Left lung (tissue), 10 donors: ENCODE data around the gene EIF1AD. TPM values are rescaled to one million over a fixed set of nuclear protein-coding genes. Genes with fewer than 3 reads are reported as not detected.

ENCODE experiments used
- ATAC-seq: fragments of 200-7000 bp; cut with Tn5 transposase; one replicate; pipeline ENCODE4 v1.9.1; 2020; ENCODE audit warnings: moderate library complexity
- DNase-seq, 4 donors: peaks; one replicate each; pipeline ENCODE4 v3.0.0-alpha.2; 2013 to 2020
- H3K27ac ChIP-seq, 2 donors: fragments of 200-600 bp; sonication (generic) in 1 of 2; one replicate each; pipeline versions ENCODE4 v1.5.0 to v1.8.0; 2020 to 2021
- H3K27me3 ChIP-seq, 2 donors: fragments of 200-600 bp; sonication (generic) in 1 of 2; one replicate each; pipeline versions ENCODE4 v1.5.0 to v1.8.0; 2020 to 2021
- H3K36me3 ChIP-seq, 2 donors: fragments of 200-600 bp; sonication (generic) in 1 of 2; one replicate each; pipeline versions ENCODE4 v1.5.0 to v1.8.0; 2020 to 2021
- H3K4me1 ChIP-seq, 2 donors: fragments of 200-600 bp; one replicate each; pipeline ENCODE4 v1.8.0; 2021
- H3K4me3 ChIP-seq, 2 donors: fragments of 200-600 bp; sonication (generic) in 1 of 2; one replicate each; pipeline versions ENCODE4 v1.5.0 to v1.8.0; 2020 to 2021; ENCODE audit warnings: mild to moderate bottlenecking in 1 of 2
- H3K9me3 ChIP-seq, 2 donors: fragments of 200-600 bp; sonication (generic) in 1 of 2; one replicate each; pipeline versions ENCODE4 v1.5.0 to v1.8.0; 2020 to 2021
- intact Hi-C, 2 donors: fragments of 100-400 bp; cut with DNase I; formaldehyde crosslinking; loops; one replicate each; pipeline versions ENCODE4 v1.11.2 to v1.14.2; 2022
- polyA plus RNA-seq, 6 donors: library from polyadenylated mRNA; unstranded; fragments of 120-200 nt; gene quantifications; one replicate each; pipeline ENCODE4 v1.2.1, GENCODE V29; 2013; ENCODE audit not compliant: insufficient read length in 6 of 6
- total RNA-seq, 2 donors: library from RNA; stranded (reverse); fragmentation: NEBNext Ultra II Directional; extraction: Animal tissue kit (Norgen Biotek cat#: 25700); gene quantifications; one replicate each; pipeline ENCODE4 v1.2.1, GENCODE V29; 2021
- TF ChIP-seq, protein P1 (sequence below), 2 donors: fragments of 200-600 bp; sonication (generic) in 1 of 2; IDR thresholded peaks; one replicate each; pipeline versions ENCODE4 v1.5.0 to v1.8.0; 2021; ENCODE audit warnings: antibody characterized with exemption in 2 of 2
- donor health status: DM: no; HTN: yes; CAD: no.
- donor health status: DM: no; HTN: no; CAD: no.

EIF1AD gene
- total and polyA plus RNA-seq, 8 donors, result 23.6 to 30.5 (median 28.8) TPM

DNA sequence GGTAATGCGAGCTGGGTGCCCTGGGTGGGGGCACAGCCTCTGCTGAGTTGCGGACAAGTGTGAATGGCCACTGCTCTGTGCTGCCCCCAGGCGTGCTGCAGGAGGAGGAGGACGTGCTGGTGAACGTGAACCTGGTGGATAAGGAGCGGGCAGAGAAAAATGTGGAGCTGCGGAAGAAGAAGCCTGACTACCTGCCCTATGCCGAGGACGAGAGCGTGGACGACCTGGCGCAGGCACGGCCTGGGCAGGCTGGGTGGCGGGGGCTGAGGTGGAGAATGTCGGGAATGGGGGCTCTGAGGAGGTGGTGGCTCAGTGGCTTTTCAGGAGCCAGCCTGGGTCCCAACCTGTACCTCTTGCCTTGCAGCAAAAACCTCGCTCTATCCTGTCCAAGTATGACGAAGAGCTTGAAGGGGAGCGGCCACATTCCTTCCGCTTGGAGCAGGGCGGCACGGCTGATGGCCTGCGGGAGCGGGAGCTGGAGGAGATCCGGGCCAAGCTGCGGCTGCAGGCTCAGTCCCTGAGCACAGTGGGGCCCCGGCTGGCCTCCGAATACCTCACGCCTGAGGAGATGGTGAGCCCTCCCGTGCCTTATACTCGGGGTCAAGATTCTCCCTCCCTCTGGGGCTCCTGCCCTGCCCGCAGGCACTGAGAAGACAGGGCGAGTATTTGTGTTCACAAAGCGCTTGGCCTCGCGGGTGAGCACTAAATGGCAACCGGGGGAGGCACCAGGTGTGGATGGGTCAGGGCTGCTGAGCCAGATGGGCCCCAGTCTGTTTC is 35.8 kb downstream of the EIF1AD start:
- no peaks in the 10 kb centered on the region for H3K27me3 ChIP-seq
- H3K4me3 ChIP-seq, result no peak overlapping the region
- no peak overlapping the region for H3K27ac ChIP-seq
- no peak for DNase-seq
- intact Hi-C loops, result no loop called here
- TF ChIP-seq, protein P1, sequence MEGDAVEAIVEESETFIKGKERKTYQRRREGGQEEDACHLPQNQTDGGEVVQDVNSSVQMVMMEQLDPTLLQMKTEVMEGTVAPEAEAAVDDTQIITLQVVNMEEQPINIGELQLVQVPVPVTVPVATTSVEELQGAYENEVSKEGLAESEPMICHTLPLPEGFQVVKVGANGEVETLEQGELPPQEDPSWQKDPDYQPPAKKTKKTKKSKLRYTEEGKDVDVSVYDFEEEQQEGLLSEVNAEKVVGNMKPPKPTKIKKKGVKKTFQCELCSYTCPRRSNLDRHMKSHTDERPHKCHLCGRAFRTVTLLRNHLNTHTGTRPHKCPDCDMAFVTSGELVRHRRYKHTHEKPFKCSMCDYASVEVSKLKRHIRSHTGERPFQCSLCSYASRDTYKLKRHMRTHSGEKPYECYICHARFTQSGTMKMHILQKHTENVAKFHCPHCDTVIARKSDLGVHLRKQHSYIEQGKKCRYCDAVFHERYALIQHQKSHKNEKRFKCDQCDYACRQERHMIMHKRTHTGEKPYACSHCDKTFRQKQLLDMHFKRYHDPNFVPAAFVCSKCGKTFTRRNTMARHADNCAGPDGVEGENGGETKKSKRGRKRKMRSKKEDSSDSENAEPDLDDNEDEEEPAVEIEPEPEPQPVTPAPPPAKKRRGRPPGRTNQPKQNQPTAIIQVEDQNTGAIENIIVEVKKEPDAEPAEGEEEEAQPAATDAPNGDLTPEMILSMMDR (IDR thresholded peaks at IDR 0.05), result no peak
- H3K4me1 ChIP-seq, result peaks cover 19 to 49% of the 10 kb centered on the region in 2 donors
- peaks cover 0 to 73% of the 10 kb centered on the region in 2 donors for H3K36me3 ChIP-seq
- no peaks in the 10 kb centered on the region for H3K9me3 ChIP-seq
- ATAC-seq, result no peak

- H3K27ac ChIP-seq, result no peak overlapping the region
- H3K9me3 ChIP-seq, result no peaks in the 10 kb centered on the region
- H3K27me3 ChIP-seq, result no peaks in the 10 kb centered on the region
- peaks cover 0 to 66% of the 10 kb centered on the region in 2 donors for H3K36me3 ChIP-seq
- TF ChIP-seq, protein P1 (IDR thresholded peaks at IDR 0.05), result no peak
- peaks cover 19 to 47% of the 10 kb centered on the region in 2 donors for H3K4me1 ChIP-seq
- no peak for DNase-seq
- ATAC-seq, result no peak
- intact Hi-C loops, result no loop called here
- no peak overlapping the region for H3K4me3 ChIP-seq
Observed at GRCh38 chr11:65964906-65965305, 37.1 kb downstream of the EIF1AD start.

DNA sequence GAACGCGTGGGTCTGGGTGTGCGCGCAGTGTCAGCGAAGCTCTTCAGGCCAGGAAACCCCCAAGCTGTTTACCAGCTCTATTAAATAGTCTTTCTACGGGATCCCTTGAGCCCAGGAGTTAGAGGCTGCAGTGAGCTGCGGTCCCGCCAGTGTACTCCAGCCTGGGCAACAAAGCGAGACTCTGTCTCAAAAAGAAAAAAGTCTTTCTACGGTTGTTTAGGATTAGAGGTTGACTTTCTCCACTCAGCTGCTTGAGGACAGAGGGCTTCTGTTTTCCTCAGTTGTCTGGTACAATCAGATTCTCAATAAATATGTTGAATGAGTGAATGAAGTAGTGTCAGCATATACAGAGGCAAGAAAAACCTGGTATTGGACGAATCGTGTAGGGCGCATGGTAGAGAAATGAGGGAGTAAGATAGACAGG is 39.8 kb downstream of the EIF1AD start:
- H3K36me3 ChIP-seq, result peaks cover 0 to 38% of the 10 kb centered on the region in 2 donors
- peak overlapping the region; percentile 81 to 95 for H3K27ac ChIP-seq
- H3K27me3 ChIP-seq, result no peaks in the 10 kb centered on the region
- TF ChIP-seq, protein P1 (IDR thresholded peaks at IDR 0.05), result no peak
- DNase-seq (no peak), ATAC-seq (no peak)
- intact Hi-C loops, result no loop called here
- H3K4me3 ChIP-seq, result peak overlapping the region; percentile 84 to 95
- H3K4me1 ChIP-seq, result peaks cover 15 to 28% of the 10 kb centered on the region in 2 donors
- H3K9me3 ChIP-seq, result no peaks in the 10 kb centered on the region

DNA sequence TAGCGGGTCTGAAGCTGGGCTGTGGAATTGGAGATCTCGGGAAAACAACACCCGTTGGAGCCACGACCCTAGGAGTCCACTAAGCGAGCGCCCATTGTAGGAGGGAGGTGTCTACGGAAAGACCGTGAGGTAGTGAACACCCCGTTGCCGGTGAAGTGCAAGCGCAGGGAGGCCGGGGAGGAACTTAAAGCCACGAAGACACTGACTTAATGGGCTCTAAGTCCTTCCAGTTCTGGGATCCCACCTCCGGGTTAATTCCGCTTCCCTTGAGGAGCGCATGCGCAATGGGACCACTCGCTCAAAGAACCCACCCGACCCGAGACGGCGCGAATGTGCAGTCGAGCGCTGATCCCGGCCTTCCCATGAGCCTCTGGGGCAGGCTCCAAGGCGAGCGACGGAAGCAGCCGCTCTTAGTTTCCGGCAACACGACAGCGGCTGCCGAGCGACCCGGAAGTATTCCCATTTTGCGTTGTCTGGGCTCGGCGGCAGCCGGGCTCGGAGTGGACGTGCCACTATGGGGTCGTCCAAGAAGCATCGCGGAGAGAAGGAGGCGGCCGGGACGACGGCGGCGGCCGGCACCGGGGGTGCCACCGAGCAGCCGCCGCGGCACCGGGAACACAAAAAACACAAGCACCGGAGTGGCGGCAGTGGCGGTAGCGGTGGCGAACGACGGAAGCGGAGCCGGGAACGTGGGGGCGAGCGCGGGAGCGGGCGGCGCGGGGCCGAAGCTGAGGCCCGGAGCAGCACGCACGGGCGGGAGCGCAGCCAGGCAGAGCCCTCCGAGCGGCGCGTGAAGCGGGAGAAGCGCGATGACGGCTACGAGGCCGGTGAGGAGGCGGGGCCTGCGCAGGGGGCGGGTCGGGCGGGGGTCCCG is 40.5 kb downstream of the EIF1AD start, which contains the start of gene SART1:
SART1 (plus strand) TSS at position 468 of the 874 bp plus-strand sequence; CDS start at position 515, 47 bp downstream.
- Histone ChIP-seq H3K9me3 (no peaks in the 10 kb centered on the region), H3K36me3 (peaks cover 0 to 32% of the 10 kb centered on the region in 2 donors), H3K27ac (peak within 1 kb of the TSS; percentile 81 to 95), H3K4me3 (peak within 1 kb of the TSS; percentile 84 to 95), H3K27me3 (no peaks in the 10 kb centered on the region), H3K4me1 (peaks cover 15 to 28% of the 10 kb centered on the region in 2 donors)
- TF ChIP-seq, protein P1 (IDR thresholded peaks at IDR 0.05), result no peak
- intact Hi-C loops, result no loop called here
- ATAC-seq (peak; percentile 99), DNase-seq (peak; percentile 97 to 99 (median 98))
